Liver (tissue), 9 donors: Measurements from ENCODE around the gene OTOP2. TPM values are rescaled to one million over a fixed set of nuclear protein-coding genes. Genes with fewer than 3 reads are reported as not detected.

Source experiments
- DNase-seq: peaks from one replicate; pipeline ENCODE4 v3.0.0-alpha.2; 2017; ENCODE audit warnings: low spot score
- H3K27ac ChIP-seq, 2 donors: one replicate each; pipeline ENCODE4 v1.7.0; 2013; ENCODE audit warnings: inconsistent platforms in 2 of 2, low read length in 2 of 2, control low read depth in 1 of 2, low read depth in 1 of 2, mild to moderate bottlenecking in 1 of 2
- H3K27me3 ChIP-seq, 4 donors: one replicate each; pipeline versions ENCODE4 v1.6.1 to v1.7.0; 2013; ENCODE audit warnings: low read length in 3 of 4, inconsistent platforms in 1 of 4, mild to moderate bottlenecking in 1 of 4, moderate library complexity in 1 of 4; ENCODE audit not compliant: control insufficient read depth in 4 of 4, insufficient read depth in 4 of 4
- H3K36me3 ChIP-seq, 4 donors: one replicate each; pipeline versions ENCODE4 v1.6.1 to v1.7.0; 2013; ENCODE audit warnings: low read length in 3 of 4, mild to moderate bottlenecking in 3 of 4, low read depth in 1 of 4, moderate library complexity in 1 of 4; ENCODE audit not compliant: control insufficient read depth in 4 of 4, insufficient read depth in 3 of 4
- H3K4me1 ChIP-seq, 4 donors: one replicate each; pipeline versions ENCODE4 v1.6.1 to v1.7.0; 2013; ENCODE audit warnings: low read length in 3 of 4, mild to moderate bottlenecking in 3 of 4, moderate library complexity in 1 of 4; ENCODE audit not compliant: control insufficient read depth in 4 of 4, insufficient read depth in 4 of 4
- H3K4me3 ChIP-seq, 3 donors: one replicate each; pipeline versions ENCODE4 v1.6.1 to v1.7.0; 2013; ENCODE audit warnings: low read length in 3 of 3, control low read depth in 1 of 3, low read depth in 1 of 3, mild to moderate bottlenecking in 1 of 3
- H3K9ac ChIP-seq, 2 donors: one replicate each; pipeline ENCODE4 v1.7.0; 2013; ENCODE audit warnings: low read length in 2 of 2, mild to moderate bottlenecking in 2 of 2, moderate library complexity in 2 of 2, control low read depth in 1 of 2, low read depth in 1 of 2
- H3K9me3 ChIP-seq, 4 donors: one replicate each; pipeline versions ENCODE4 v1.6.1 to v1.7.0; 2013; ENCODE audit warnings: low read length in 3 of 4; ENCODE audit not compliant: control insufficient read depth in 4 of 4
- ATF3 ChIP-seq: IDR thresholded peaks from 2 replicates; pipeline ENCODE4 v1.6.1; 2016; ENCODE audit warnings: antibody characterized with exemption
- CTCF ChIP-seq: fragments of 150-350 bp; IDR thresholded peaks from 2 replicates; pipeline ENCODE4 v1.5.1; 2017; ENCODE audit warnings: improper control_type of control experiment, low read depth, low read length; ENCODE audit not compliant: missing input control
- FOXA1 ChIP-seq: IDR thresholded peaks from 2 replicates; pipeline ENCODE4 v1.6.1; 2016; ENCODE audit warnings: antibody characterized with exemption
- FOXA2 ChIP-seq: IDR thresholded peaks from 2 replicates; pipeline ENCODE4 v1.6.1; 2016; ENCODE audit warnings: antibody characterized with exemption
- GABPA ChIP-seq, 2 donors: IDR thresholded peaks in 1 of 2; conservative IDR thresholded peaks in 1 of 2; 2 replicates each; pipeline ENCODE4 v1.6.1; 2016; ENCODE audit warnings: antibody characterized with exemption in 2 of 2, mild to moderate bottlenecking in 1 of 2, moderate library complexity in 1 of 2
- HNF4G ChIP-seq: IDR thresholded peaks from 2 replicates; pipeline ENCODE4 v1.6.1; 2016; ENCODE audit warnings: antibody characterized with exemption
- JUND ChIP-seq, 2 donors: IDR thresholded peaks; 2 replicates each; pipeline ENCODE4 v1.6.1; 2016; ENCODE audit warnings: antibody characterized with exemption in 2 of 2
- MAX ChIP-seq: IDR thresholded peaks from 2 replicates; pipeline ENCODE4 v1.6.1; 2016; ENCODE audit warnings: antibody characterized with exemption
- NR2F2 ChIP-seq: IDR thresholded peaks from 2 replicates; pipeline ENCODE4 v1.6.1; 2016; ENCODE audit warnings: antibody characterized with exemption
- RAD21 ChIP-seq, 2 donors: IDR thresholded peaks; 2 replicates each; pipeline ENCODE4 v1.6.1; 2016; ENCODE audit warnings: antibody characterized with exemption in 2 of 2, mild to moderate bottlenecking in 2 of 2
- REST ChIP-seq: IDR thresholded peaks from 2 replicates; pipeline ENCODE4 v1.6.1; 2016; ENCODE audit warnings: antibody characterized with exemption, mild to moderate bottlenecking
- RXRA ChIP-seq, 2 donors: IDR thresholded peaks; 2 replicates each; pipeline ENCODE4 v1.6.1; 2017 to 2018; ENCODE audit warnings: antibody characterized with exemption in 2 of 2, mild to moderate bottlenecking in 1 of 2
- SP1 ChIP-seq: IDR thresholded peaks from 2 replicates; pipeline ENCODE4 v1.6.1; 2018; ENCODE audit warnings: antibody characterized with exemption, mild to moderate bottlenecking
- TAF1 ChIP-seq: conservative IDR thresholded peaks from 2 replicates; pipeline ENCODE4 v1.6.1; 2016; ENCODE audit warnings: antibody characterized with exemption, mild to moderate bottlenecking
- YY1 ChIP-seq: IDR thresholded peaks from 2 replicates; pipeline ENCODE4 v1.6.1; 2016; ENCODE audit warnings: antibody characterized with exemption, mild to moderate bottlenecking
- ZBTB33 ChIP-seq: IDR thresholded peaks from 2 replicates; pipeline ENCODE4 v1.6.1; 2016; ENCODE audit warnings: antibody characterized with exemption
- WGBS: extraction: QIAGEN DNeasy Blood & Tissue Kit; methylation state at CpG from one replicate; pipeline ENCODE4 v1.1.7; 2013; 5-methylcytosine and 5-hydroxymethylcytosine counted together
- polyA plus RNA-seq, 2 donors: library from polyadenylated mRNA; stranded (reverse) in 1 of 2; unstranded in 1 of 2; fragments of 200-250 nt in 1 of 2; fragments of >200 nt in 1 of 2; fragmentation: Nextera tagmentation in 1 of 2; extraction: Ambion mirVana in 1 of 2; gene quantifications; one replicate each; pipeline versions ENCODE4 v1.2.1 to v1.2.3, GENCODE V29; 2013 to 2015
- total RNA-seq, 2 donors: library from RNA; depleted of rRNA; stranded (reverse); fragments of >200 nt; gene quantifications; one replicate each; pipeline ENCODE4 v1.2.3, GENCODE V29; 2014
- donor health status: healthy.
- donor health status: healthy.
- donor health status: healthy.
- donor health status: healthy.
- donor health status: healthy.

OTOP2 gene
- total and polyA plus RNA-seq, 4 donors = not detected

GRCh38 chr17:74959826-74960515 lies 35.9 kb downstream of the OTOP2 start (continued):
- TF ChIP-seq ATF3 (no peak), ZBTB33 (no peak), FOXA2 (no peak), RAD21 (IDR thresholded peaks at IDR 0.05) (no peak), SP1 (no peak)

- Histone ChIP-seq H3K27ac (no peak overlapping the region), H3K9me3 (no peaks in the 10 kb centered on the region)
- no peak for TF ChIP-seq TAF1
- TF ChIP-seq RXRA (IDR thresholded peaks at IDR 0.05) = no peak
- no peak for TF ChIP-seq NR2F2
- no peak for TF ChIP-seq FOXA2
- no peak for TF ChIP-seq MAX
- no peak for TF ChIP-seq SP1
- no peak for TF ChIP-seq FOXA1
- TF ChIP-seq RAD21 (IDR thresholded peaks at IDR 0.05) = peak; percentile 43 to 65
- TF ChIP-seq JUND (IDR thresholded peaks at IDR 0.05) = no peak
- no peak for TF ChIP-seq REST
- TF ChIP-seq GABPA (IDR thresholded peaks at IDR 0.05 in 1 of 2, conservative IDR thresholded peaks at IDR 0.05 in 1 of 2) = no peak
- TF ChIP-seq HNF4G = no peak
- peak; percentile 43 for TF ChIP-seq CTCF
- TF ChIP-seq ZBTB33 = no peak
- no peak for TF ChIP-seq YY1
These were observed 36.7 kb downstream of the OTOP2 start for GRCh38 chr17:74960570-74961342.

More at GRCh38 chr17:74960570-74961342, 36.7 kb downstream of the OTOP2 start:
- WGBS = 41% methylated on average over 19 of the region's 19 CpGs
- peak; percentile 59 for DNase-seq
- Histone ChIP-seq H3K36me3 (peaks cover 0 to 2% (median 1%) of the 10 kb centered on the region in 4 donors), H3K27me3 (no peaks in the 10 kb centered on the region), H3K4me3 (no peak overlapping the region), H3K4me1 (peaks cover 0 to 3% (median 1%) of the 10 kb centered on the region in 4 donors), H3K9ac (no peak overlapping the region)
